ENCODE measurements around the gene TBC1D4.
"Not testable (repeated sequence)": the region's sequence is repeated elsewhere in the genome, so short reads cannot be mapped to it uniquely, and the experiment has no call there.

The TBC1D4 gene

GRCh38 chr13:75355609-75356008, 126.4 kb downstream of the TBC1D4 start:
- no peak overlapping the region for H3K4me2 ChIP-seq (ENCODE audit: low read length)
- no peak overlapping the region for H2BK5ac ChIP-seq (ENCODE audit: low read depth, low read length, poor library complexity)
- no peak overlapping the region for H3K4me3 ChIP-seq (ENCODE audit: low read depth, low read length)
- no peaks in the 10 kb centered on the region for H3K79me2 ChIP-seq (ENCODE audit: control insufficient read depth, insufficient read depth, low read length, poor library complexity)
- no peak for DNase-seq
- H3K23ac ChIP-seq (ENCODE audit: low read length), result no peak overlapping the region
- H3K9ac ChIP-seq (ENCODE audit: low read length), result no peak overlapping the region
- H3K36me3 ChIP-seq (ENCODE audit: control insufficient read depth in 1 of 2, insufficient read depth in 2 of 2, low read length in 2 of 2), result no peaks in the 10 kb centered on the region
- no peak overlapping the region for H2BK12ac ChIP-seq (ENCODE audit: low read length)
- H3K79me1 ChIP-seq (ENCODE audit: low read length), result no peaks in the 10 kb centered on the region
- no peaks in the 10 kb centered on the region for H3K4me1 ChIP-seq (ENCODE audit: control insufficient read depth in 1 of 2, insufficient read depth in 2 of 2, low read length in 2 of 2)
- no peak overlapping the region for H4K12ac ChIP-seq (ENCODE audit: low read depth, low read length)
- no peak overlapping the region for H3K4ac ChIP-seq (ENCODE audit: low read depth, low read length)
- no peak overlapping the region for H3K14ac ChIP-seq (ENCODE audit: low read length)
- no peak overlapping the region for H4K8ac ChIP-seq (ENCODE audit: low read depth, low read length)
- H3K27ac ChIP-seq (ENCODE audit: low read depth, low read length), result no peak overlapping the region
- H2AK5ac ChIP-seq (ENCODE audit: low read length), result no peak overlapping the region
- H3K27me3 ChIP-seq (ENCODE audit: insufficient read depth, low read length), result no peaks in the 10 kb centered on the region
- H3K9me3 ChIP-seq (ENCODE audit: insufficient read depth, low read depth, low read length), result no peaks in the 10 kb centered on the region
- H3K18ac ChIP-seq (ENCODE audit: low read length), result no peak overlapping the region
- no peak overlapping the region for H4K91ac ChIP-seq (ENCODE audit: low read depth, low read length)
- H2BK120ac ChIP-seq (ENCODE audit: insufficient read depth, low read length, poor library complexity), result no peak overlapping the region
- no peak overlapping the region for H2AFZ ChIP-seq (ENCODE audit: insufficient read depth, low read length, poor library complexity)

- H2BK12ac ChIP-seq (ENCODE audit: low read length), result no peak overlapping the region
- no peak overlapping the region for H3K9ac ChIP-seq (ENCODE audit: low read length)
- H3K36me3 ChIP-seq (ENCODE audit: control insufficient read depth in 1 of 2, insufficient read depth in 2 of 2, low read length in 2 of 2), result no peaks in the 10 kb centered on the region
- H3K27me3 ChIP-seq (ENCODE audit: insufficient read depth, low read length), result no peaks in the 10 kb centered on the region
- H4K12ac ChIP-seq (ENCODE audit: low read depth, low read length), result no peak overlapping the region
- no peak overlapping the region for H3K4me3 ChIP-seq (ENCODE audit: low read depth, low read length)
- H3K23ac ChIP-seq (ENCODE audit: low read length), result no peak overlapping the region
- no peak overlapping the region for H3K4me2 ChIP-seq (ENCODE audit: low read length)
- H4K8ac ChIP-seq (ENCODE audit: low read depth, low read length), result no peak overlapping the region
- WGBS (ENCODE audit: extremely low coverage, insufficient coverage, insufficient read length), result no CpG with 5 or more reads among the region's 6 CpGs
- no peak overlapping the region for H3K18ac ChIP-seq (ENCODE audit: low read length)
- H2BK120ac ChIP-seq (ENCODE audit: insufficient read depth, low read length, poor library complexity), result no peak overlapping the region
- DNase-seq, result no peak
- no peaks in the 10 kb centered on the region for H3K4me1 ChIP-seq (ENCODE audit: control insufficient read depth in 1 of 2, insufficient read depth in 2 of 2, low read length in 2 of 2)
- H3K27ac ChIP-seq (ENCODE audit: low read depth, low read length), result no peak overlapping the region
- H2BK5ac ChIP-seq (ENCODE audit: low read depth, low read length, poor library complexity), result no peak overlapping the region
- H3K4ac ChIP-seq (ENCODE audit: low read depth, low read length), result no peak overlapping the region
- no peak overlapping the region for H2AK5ac ChIP-seq (ENCODE audit: low read length)
- no peaks in the 10 kb centered on the region for H3K79me2 ChIP-seq (ENCODE audit: control insufficient read depth, insufficient read depth, low read length, poor library complexity)
- H2AFZ ChIP-seq (ENCODE audit: insufficient read depth, low read length, poor library complexity), result no peak overlapping the region
- no peak overlapping the region for H4K91ac ChIP-seq (ENCODE audit: low read depth, low read length)
- H3K79me1 ChIP-seq (ENCODE audit: low read length), result no peaks in the 10 kb centered on the region
- H3K14ac ChIP-seq (ENCODE audit: low read length), result no peak overlapping the region
- H3K9me3 ChIP-seq (ENCODE audit: insufficient read depth, low read depth, low read length), result no peaks in the 10 kb centered on the region
These were observed 128.2 kb downstream of the TBC1D4 start for GRCh38 chr13:75353781-75354193.

- Histone ChIP-seq H3K4ac (ENCODE audit: low read depth, low read length) (no peak overlapping the region), H4K91ac (ENCODE audit: low read depth, low read length) (no peak overlapping the region), H3K79me1 (ENCODE audit: low read length) (no peaks in the 10 kb centered on the region), H3K4me3 (ENCODE audit: low read depth, low read length) (no peak overlapping the region), H2AK5ac (ENCODE audit: low read length) (no peak overlapping the region), H2BK12ac (ENCODE audit: low read length) (no peak overlapping the region), H3K36me3 (ENCODE audit: control insufficient read depth in 1 of 2, insufficient read depth in 2 of 2, low read length in 2 of 2) (no peaks in the 10 kb centered on the region), H3K18ac (ENCODE audit: low read length) (no peak overlapping the region), H3K27ac (ENCODE audit: low read depth, low read length) (no peak overlapping the region), H3K4me1 (ENCODE audit: control insufficient read depth in 1 of 2, insufficient read depth in 2 of 2, low read length in 2 of 2) (no peaks in the 10 kb centered on the region), H3K14ac (ENCODE audit: low read length) (no peak overlapping the region), H3K27me3 (ENCODE audit: insufficient read depth, low read length) (no peaks in the 10 kb centered on the region), H4K12ac (ENCODE audit: low read depth, low read length) (no peak overlapping the region), H2BK5ac (ENCODE audit: low read depth, low read length, poor library complexity) (no peak overlapping the region), H3K9ac (ENCODE audit: low read length) (no peak overlapping the region), H3K9me3 (ENCODE audit: insufficient read depth, low read depth, low read length) (no peaks in the 10 kb centered on the region), H2BK120ac (ENCODE audit: insufficient read depth, low read length, poor library complexity) (no peak overlapping the region), H3K79me2 (ENCODE audit: control insufficient read depth, insufficient read depth, low read length, poor library complexity) (no peaks in the 10 kb centered on the region), H3K4me2 (ENCODE audit: low read length) (no peak overlapping the region), H2AFZ (ENCODE audit: insufficient read depth, low read length, poor library complexity) (no peak overlapping the region), H3K23ac (ENCODE audit: low read length) (no peak overlapping the region), H4K8ac (ENCODE audit: low read depth, low read length) (no peak overlapping the region)
- WGBS (ENCODE audit: extremely low coverage, insufficient coverage, insufficient read length), result no CpG with 5 or more reads among the region's 3 CpGs
- DNase-seq, result no peak
These were observed 129.2 kb downstream of the TBC1D4 start for GRCh38 chr13:75352641-75353327.

- not testable (repeated sequence) for H4K12ac ChIP-seq (ENCODE audit: low read depth, low read length); H3K4me2 ChIP-seq (ENCODE audit: low read length); H3K36me3 ChIP-seq (ENCODE audit: control insufficient read depth in 1 of 2, insufficient read depth in 2 of 2, low read length in 2 of 2); H4K8ac ChIP-seq (ENCODE audit: low read depth, low read length); H3K23ac ChIP-seq (ENCODE audit: low read length); H3K4me1 ChIP-seq (ENCODE audit: control insufficient read depth in 1 of 2, insufficient read depth in 2 of 2, low read length in 2 of 2); H3K18ac ChIP-seq (ENCODE audit: low read length); H3K4ac ChIP-seq (ENCODE audit: low read depth, low read length); H4K91ac ChIP-seq (ENCODE audit: low read depth, low read length); H3K14ac ChIP-seq (ENCODE audit: low read length); H2BK120ac ChIP-seq (ENCODE audit: insufficient read depth, low read length, poor library complexity); H2BK5ac ChIP-seq (ENCODE audit: low read depth, low read length, poor library complexity); H3K9ac ChIP-seq (ENCODE audit: low read length); H3K79me1 ChIP-seq (ENCODE audit: low read length); H2AK5ac ChIP-seq (ENCODE audit: low read length); H3K27ac ChIP-seq (ENCODE audit: low read depth, low read length); H3K9me3 ChIP-seq (ENCODE audit: insufficient read depth, low read depth, low read length); H2AFZ ChIP-seq (ENCODE audit: insufficient read depth, low read length, poor library complexity); H3K79me2 ChIP-seq (ENCODE audit: control insufficient read depth, insufficient read depth, low read length, poor library complexity); H2BK12ac ChIP-seq (ENCODE audit: low read length); H3K4me3 ChIP-seq (ENCODE audit: low read depth, low read length); DNase-seq; H3K27me3 ChIP-seq (ENCODE audit: insufficient read depth, low read length)
- no CpG with 5 or more reads among the region's 3 CpGs for WGBS (ENCODE audit: extremely low coverage, insufficient coverage, insufficient read length)
These were observed 130.4 kb downstream of the TBC1D4 start for GRCh38 chr13:75351538-75351937.
